ENCODE measurements around the gene ZNF672.
"Not testable (repeated sequence)": the region's sequence is repeated elsewhere in the genome, so short reads cannot be mapped to it uniquely, and the experiment has no call there.

The ZNF672 gene

GRCh38 chr1:248889914-248890243 lies 51.9 kb downstream of the ZNF672 start:
- not testable (repeated sequence) for H3K4me3 ChIP-seq (ENCODE audit: low read length); H3K27me3 ChIP-seq (ENCODE audit: control insufficient read depth, insufficient read depth, low read length); H3K9ac ChIP-seq (ENCODE audit: low read length); H3K4me1 ChIP-seq (ENCODE audit: control insufficient read depth, insufficient read depth, low read length); H3K36me3 ChIP-seq (ENCODE audit: control insufficient read depth, insufficient read depth, low read length); H3K9me3 ChIP-seq (ENCODE audit: control insufficient read depth, low read length)

GRCh38 chr1:248890549-248891498 lies 52.8 kb downstream of the ZNF672 start:
- no peaks in the 10 kb centered on the region for H3K27me3 ChIP-seq (ENCODE audit: control insufficient read depth, insufficient read depth, low read length)
- no peak overlapping the region for H3K9ac ChIP-seq (ENCODE audit: low read length)
- peaks cover 5% of the 10 kb centered on the region for H3K4me1 ChIP-seq (ENCODE audit: control insufficient read depth, insufficient read depth, low read length)
- no peak overlapping the region for H3K4me3 ChIP-seq (ENCODE audit: low read length)
- no peaks in the 10 kb centered on the region for H3K9me3 ChIP-seq (ENCODE audit: control insufficient read depth, low read length)
- no peaks in the 10 kb centered on the region for H3K36me3 ChIP-seq (ENCODE audit: control insufficient read depth, insufficient read depth, low read length)

GRCh38 chr1:248891758-248892157 lies 53.7 kb downstream of the ZNF672 start:
- H3K4me1 ChIP-seq (ENCODE audit: control insufficient read depth, insufficient read depth, low read length) = peaks cover 5% of the 10 kb centered on the region
- H3K36me3 ChIP-seq (ENCODE audit: control insufficient read depth, insufficient read depth, low read length) = no peaks in the 10 kb centered on the region
- no peak overlapping the region for H3K4me3 ChIP-seq (ENCODE audit: low read length)
- no peak overlapping the region for H3K9ac ChIP-seq (ENCODE audit: low read length)
- no peaks in the 10 kb centered on the region for H3K27me3 ChIP-seq (ENCODE audit: control insufficient read depth, insufficient read depth, low read length)
- no peaks in the 10 kb centered on the region for H3K9me3 ChIP-seq (ENCODE audit: control insufficient read depth, low read length)

- Histone ChIP-seq H3K9me3 (ENCODE audit: control insufficient read depth, low read length) (no peaks in the 10 kb centered on the region), H3K36me3 (ENCODE audit: control insufficient read depth, insufficient read depth, low read length) (no peaks in the 10 kb centered on the region), H3K27me3 (ENCODE audit: control insufficient read depth, insufficient read depth, low read length) (no peaks in the 10 kb centered on the region), H3K4me1 (ENCODE audit: control insufficient read depth, insufficient read depth, low read length) (peaks cover 5% of the 10 kb centered on the region), H3K9ac (ENCODE audit: low read length) (no peak overlapping the region), H3K4me3 (ENCODE audit: low read length) (no peak overlapping the region)
These were observed 54.6 kb downstream of the ZNF672 start for GRCh38 chr1:248892590-248892989.

- Histone ChIP-seq H3K9ac (ENCODE audit: low read length) (no peak overlapping the region), H3K27me3 (ENCODE audit: control insufficient read depth, insufficient read depth, low read length) (no peaks in the 10 kb centered on the region), H3K36me3 (ENCODE audit: control insufficient read depth, insufficient read depth, low read length) (no peaks in the 10 kb centered on the region), H3K4me1 (ENCODE audit: control insufficient read depth, insufficient read depth, low read length) (peaks cover 5% of the 10 kb centered on the region), H3K9me3 (ENCODE audit: control insufficient read depth, low read length) (no peaks in the 10 kb centered on the region), H3K4me3 (ENCODE audit: low read length) (no peak overlapping the region)
These were observed 56.8 kb downstream of the ZNF672 start for GRCh38 chr1:248894837-248895236.

- H3K27me3 ChIP-seq (ENCODE audit: control insufficient read depth, insufficient read depth, low read length) = no peaks in the 10 kb centered on the region
- H3K4me3 ChIP-seq (ENCODE audit: low read length) = no peak overlapping the region
- no peaks in the 10 kb centered on the region for H3K4me1 ChIP-seq (ENCODE audit: control insufficient read depth, insufficient read depth, low read length)
These were observed 59.7 kb downstream of the ZNF672 start for GRCh38 chr1:248897412-248898337.

More at GRCh38 chr1:248897412-248898337, 59.7 kb downstream of the ZNF672 start:
- no peaks in the 10 kb centered on the region for H3K9me3 ChIP-seq (ENCODE audit: control insufficient read depth, low read length)
- no peaks in the 10 kb centered on the region for H3K36me3 ChIP-seq (ENCODE audit: control insufficient read depth, insufficient read depth, low read length)
- H3K9ac ChIP-seq (ENCODE audit: low read length) = no peak overlapping the region

Measured in mucosa of stomach (tissue), 1 donor.